ENCODE measurements around the gene COG4. TPM values are rescaled to one million over a fixed set of nuclear protein-coding genes. Genes with fewer than 3 reads are reported as not detected.

The COG4 gene
- total and polyA plus RNA-seq, 2 experiments from 2014 or later, result 28.8 to 38.1 TPM

GRCh38 chr16:70510216-70510615, 13.1 kb downstream of the COG4 start:
- ATAC-seq, result no peak
- no peak overlapping the region for H3K27ac Mint-ChIP-seq
- no peaks in the 10 kb centered on the region for H3K9me3 Mint-ChIP-seq
- Histone ChIP-seq H4K20me1 (replicated peaks; ENCODE audit: insufficient read depth) (no peaks in the 10 kb centered on the region), H3K27me3 (ENCODE audit: insufficient read depth) (no peaks in the 10 kb centered on the region), H3K9me2 (ENCODE audit: insufficient read depth) (no peaks in the 10 kb centered on the region), H2AFZ (no peak overlapping the region), H3F3A (replicated peaks; ENCODE audit: low read depth) (peaks cover 13% of the 10 kb centered on the region; the same call in 1 of the 2 replicates), H3K4me3 (no peak overlapping the region), H3K4me1 (ENCODE audit: insufficient read depth) (no peaks in the 10 kb centered on the region), H3K79me2 (replicated peaks; ENCODE audit: insufficient read depth) (no peaks in the 10 kb centered on the region), H3K36me3 (ENCODE audit: insufficient read depth) (peaks cover 12% of the 10 kb centered on the region), H3K27ac (ENCODE audit: low read depth) (no peak overlapping the region), H3K4me2 (no peak overlapping the region)
- no peak for DNase-seq (ENCODE audit: low spot score)
- peaks cover 7% of the 10 kb centered on the region for H3K27me3 Mint-ChIP-seq (ENCODE audit: insufficient read depth, low read depth, poor library complexity)
- no peak overlapping the region for H3K4me3 Mint-ChIP-seq
- H3K4me1 Mint-ChIP-seq, result no peaks in the 10 kb centered on the region
- no peak for TF ChIP-seq ZNF114 (CRISPR knock-in tag; IDR thresholded peaks at IDR 0.05)
- H3K36me3 Mint-ChIP-seq (ENCODE audit: low read depth), result peaks cover 52% of the 10 kb centered on the region

- Histone ChIP-seq H3K36me3 (ENCODE audit: insufficient read depth) (peaks cover 12% of the 10 kb centered on the region), H4K20me1 (replicated peaks; ENCODE audit: insufficient read depth) (no peaks in the 10 kb centered on the region), H3K27ac (ENCODE audit: low read depth) (no peak overlapping the region), H3K79me2 (replicated peaks; ENCODE audit: insufficient read depth) (no peaks in the 10 kb centered on the region), H3K4me2 (no peak overlapping the region), H3K4me3 (no peak overlapping the region), H3K9me2 (ENCODE audit: insufficient read depth) (no peaks in the 10 kb centered on the region), H3F3A (replicated peaks; ENCODE audit: low read depth) (peaks cover 9% of the 10 kb centered on the region; the same call in 1 of the 2 replicates), H2AFZ (no peak overlapping the region), H3K4me1 (ENCODE audit: insufficient read depth) (no peaks in the 10 kb centered on the region), H3K27me3 (ENCODE audit: insufficient read depth) (no peaks in the 10 kb centered on the region)
- H3K36me3 Mint-ChIP-seq (ENCODE audit: low read depth), result peaks cover 50% of the 10 kb centered on the region
- no peaks in the 10 kb centered on the region for H3K4me1 Mint-ChIP-seq
- no peak for ATAC-seq
- H3K27me3 Mint-ChIP-seq (ENCODE audit: insufficient read depth, low read depth, poor library complexity), result peaks cover 7% of the 10 kb centered on the region
- no peak overlapping the region for H3K4me3 Mint-ChIP-seq
- DNase-seq (ENCODE audit: low spot score), result no peak
- H3K27ac Mint-ChIP-seq, result no peak overlapping the region
- no peaks in the 10 kb centered on the region for H3K9me3 Mint-ChIP-seq
- TF ChIP-seq POLR2AphosphoS5 (IDR thresholded peaks at IDR 0.05; ENCODE audit: low read depth) (no peak), JUNB (IDR thresholded peaks at IDR 0.05; ENCODE audit: unreplicated experiment) (no peak), CTCF (conservative IDR thresholded peaks at IDR 0.05; ENCODE audit: low read depth in 2 of 2) (no peak; a peak in 1 of 4 replicates), ZNF331 (CRISPR knock-in tag; IDR thresholded peaks at IDR 0.05; ENCODE audit: low read depth) (no peak), NANOG (IDR thresholded peaks at IDR 0.05; ENCODE audit: borderline replicate concordance) (no peak), STAT1 (IDR thresholded peaks at IDR 0.05; ENCODE audit: unreplicated experiment) (no peak), ETS1 (IDR thresholded peaks at IDR 0.05) (no peak), ZNF462 (CRISPR knock-in tag; IDR thresholded peaks at IDR 0.05) (no peak), ZNF114 (CRISPR knock-in tag; IDR thresholded peaks at IDR 0.05) (no peak), EZH2phosphoT487 (IDR thresholded peaks at IDR 0.05; ENCODE audit: unreplicated experiment) (no peak)
Observed at GRCh38 chr16:70508752-70509151, 14.6 kb downstream of the COG4 start.
